ENCODE data around the gene FAM120B.

DNA sequence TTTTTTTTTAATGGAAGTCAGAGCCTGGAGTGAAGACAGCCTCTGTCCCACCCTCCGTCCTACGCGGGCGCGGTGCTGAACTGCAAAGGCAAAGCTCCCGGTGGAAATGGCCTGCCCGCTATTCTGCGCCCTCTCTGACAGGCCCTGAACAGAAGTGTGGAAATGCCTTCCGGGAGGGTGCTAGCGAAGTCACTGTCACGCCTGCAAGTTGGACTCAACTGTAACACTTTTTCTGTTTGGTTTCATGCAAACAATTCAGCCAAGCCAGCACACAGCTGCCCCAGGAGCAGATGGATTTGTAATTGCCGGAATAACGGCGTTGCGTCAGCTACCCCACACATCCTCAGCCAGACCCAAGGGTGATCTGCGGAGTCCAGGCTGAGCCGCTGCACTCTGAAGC is 138.9 kb downstream of the FAM120B start:
- TF ChIP-seq, protein P1, sequence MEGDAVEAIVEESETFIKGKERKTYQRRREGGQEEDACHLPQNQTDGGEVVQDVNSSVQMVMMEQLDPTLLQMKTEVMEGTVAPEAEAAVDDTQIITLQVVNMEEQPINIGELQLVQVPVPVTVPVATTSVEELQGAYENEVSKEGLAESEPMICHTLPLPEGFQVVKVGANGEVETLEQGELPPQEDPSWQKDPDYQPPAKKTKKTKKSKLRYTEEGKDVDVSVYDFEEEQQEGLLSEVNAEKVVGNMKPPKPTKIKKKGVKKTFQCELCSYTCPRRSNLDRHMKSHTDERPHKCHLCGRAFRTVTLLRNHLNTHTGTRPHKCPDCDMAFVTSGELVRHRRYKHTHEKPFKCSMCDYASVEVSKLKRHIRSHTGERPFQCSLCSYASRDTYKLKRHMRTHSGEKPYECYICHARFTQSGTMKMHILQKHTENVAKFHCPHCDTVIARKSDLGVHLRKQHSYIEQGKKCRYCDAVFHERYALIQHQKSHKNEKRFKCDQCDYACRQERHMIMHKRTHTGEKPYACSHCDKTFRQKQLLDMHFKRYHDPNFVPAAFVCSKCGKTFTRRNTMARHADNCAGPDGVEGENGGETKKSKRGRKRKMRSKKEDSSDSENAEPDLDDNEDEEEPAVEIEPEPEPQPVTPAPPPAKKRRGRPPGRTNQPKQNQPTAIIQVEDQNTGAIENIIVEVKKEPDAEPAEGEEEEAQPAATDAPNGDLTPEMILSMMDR (IDR thresholded peaks at IDR 0.05), result no peak
- no peak for TF ChIP-seq NR1H2 (CRISPR knock-in tag; IDR thresholded peaks at IDR 0.05)
- TF ChIP-seq, protein P2, sequence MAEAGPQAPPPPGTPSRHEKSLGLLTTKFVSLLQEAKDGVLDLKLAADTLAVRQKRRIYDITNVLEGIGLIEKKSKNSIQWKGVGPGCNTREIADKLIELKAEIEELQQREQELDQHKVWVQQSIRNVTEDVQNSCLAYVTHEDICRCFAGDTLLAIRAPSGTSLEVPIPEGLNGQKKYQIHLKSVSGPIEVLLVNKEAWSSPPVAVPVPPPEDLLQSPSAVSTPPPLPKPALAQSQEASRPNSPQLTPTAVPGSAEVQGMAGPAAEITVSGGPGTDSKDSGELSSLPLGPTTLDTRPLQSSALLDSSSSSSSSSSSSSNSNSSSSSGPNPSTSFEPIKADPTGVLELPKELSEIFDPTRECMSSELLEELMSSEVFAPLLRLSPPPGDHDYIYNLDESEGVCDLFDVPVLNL (CRISPR knock-in tag; IDR thresholded peaks at IDR 0.05; ENCODE audit: borderline replicate concordance, low read depth), result no peak
- TF ChIP-seq, protein P3, sequence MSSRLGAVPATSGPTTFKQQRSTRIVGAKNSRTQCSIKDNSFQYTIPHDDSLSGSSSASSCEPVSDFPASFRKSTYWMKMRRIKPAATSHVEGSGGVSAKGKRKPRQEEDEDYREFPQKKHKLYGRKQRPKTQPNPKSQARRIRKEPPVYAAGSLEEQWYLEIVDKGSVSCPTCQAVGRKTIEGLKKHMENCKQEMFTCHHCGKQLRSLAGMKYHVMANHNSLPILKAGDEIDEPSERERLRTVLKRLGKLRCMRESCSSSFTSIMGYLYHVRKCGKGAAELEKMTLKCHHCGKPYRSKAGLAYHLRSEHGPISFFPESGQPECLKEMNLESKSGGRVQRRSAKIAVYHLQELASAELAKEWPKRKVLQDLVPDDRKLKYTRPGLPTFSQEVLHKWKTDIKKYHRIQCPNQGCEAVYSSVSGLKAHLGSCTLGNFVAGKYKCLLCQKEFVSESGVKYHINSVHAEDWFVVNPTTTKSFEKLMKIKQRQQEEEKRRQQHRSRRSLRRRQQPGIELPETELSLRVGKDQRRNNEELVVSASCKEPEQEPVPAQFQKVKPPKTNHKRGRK (CRISPR knock-in tag; IDR thresholded peaks at IDR 0.05; ENCODE audit: borderline replicate concordance), result no peak
- TF ChIP-seq, protein P4, sequence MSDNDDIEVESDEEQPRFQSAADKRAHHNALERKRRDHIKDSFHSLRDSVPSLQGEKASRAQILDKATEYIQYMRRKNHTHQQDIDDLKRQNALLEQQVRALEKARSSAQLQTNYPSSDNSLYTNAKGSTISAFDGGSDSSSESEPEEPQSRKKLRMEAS (CRISPR knock-in tag; IDR thresholded peaks at IDR 0.05), result no peak

All from WTC11 (cell line).